ENCODE measurements around the gene PLA2G4F.
"Not testable (repeated sequence)": the region's sequence is repeated elsewhere in the genome, so short reads cannot be mapped to it uniquely, and the experiment has no call there.

PLA2G4F gene

GRCh38 chr15:42100021-42100800, 56.2 kb downstream of the PLA2G4F start:
- peak; percentile 74 for DNase-seq (ENCODE audit: low spot score)

GRCh38 chr15:42097018-42097417, 59.4 kb downstream of the PLA2G4F start:
- no peak for DNase-seq (ENCODE audit: low spot score)

GRCh38 chr15:42094512-42094963, 61.9 kb downstream of the PLA2G4F start, which contains the start of gene PLA2G4D:
PLA2G4D (minus strand) TSS chr15:42094562; CDS start chr15:42094459, 103 bp downstream.
- no peak for DNase-seq (ENCODE audit: low spot score)

GRCh38 chr15:42093966-42094365, 62.5 kb downstream of the PLA2G4F start:
- no peak for DNase-seq (ENCODE audit: low spot score)

GRCh38 chr15:42092398-42093318, 63.8 kb downstream of the PLA2G4F start:
- DNase-seq (ENCODE audit: low spot score): peak; percentile 34

- DNase-seq (ENCODE audit: low spot score): not testable (repeated sequence)
Observed at GRCh38 chr15:42091753-42092397, 64.6 kb downstream of the PLA2G4F start.

- no peak for DNase-seq (ENCODE audit: low spot score)
Observed at GRCh38 chr15:42090781-42091180, 65.7 kb downstream of the PLA2G4F start.

GRCh38 chr15:42090370-42090769, 66.1 kb downstream of the PLA2G4F start:
- no peak for DNase-seq (ENCODE audit: low spot score)

GRCh38 chr15:42089942-42090341, 66.5 kb downstream of the PLA2G4F start:
- no peak for DNase-seq (ENCODE audit: low spot score)

All from kidney tubule cell (primary cell).